RPMI8226 (cell line): ENCODE data around the gene RFC5.
"Not testable (repeated sequence)": the region's sequence is repeated elsewhere in the genome, so short reads cannot be mapped to it uniquely, and the experiment has no call there.

Experiments used
- DNase-seq: peaks from one replicate; pipeline ENCODE4 v3.0.0-alpha.2; 2015

Gene RFC5, protein sequence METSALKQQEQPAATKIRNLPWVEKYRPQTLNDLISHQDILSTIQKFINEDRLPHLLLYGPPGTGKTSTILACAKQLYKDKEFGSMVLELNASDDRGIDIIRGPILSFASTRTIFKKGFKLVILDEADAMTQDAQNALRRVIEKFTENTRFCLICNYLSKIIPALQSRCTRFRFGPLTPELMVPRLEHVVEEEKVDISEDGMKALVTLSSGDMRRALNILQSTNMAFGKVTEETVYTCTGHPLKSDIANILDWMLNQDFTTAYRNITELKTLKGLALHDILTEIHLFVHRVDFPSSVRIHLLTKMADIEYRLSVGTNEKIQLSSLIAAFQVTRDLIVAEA

DNA sequence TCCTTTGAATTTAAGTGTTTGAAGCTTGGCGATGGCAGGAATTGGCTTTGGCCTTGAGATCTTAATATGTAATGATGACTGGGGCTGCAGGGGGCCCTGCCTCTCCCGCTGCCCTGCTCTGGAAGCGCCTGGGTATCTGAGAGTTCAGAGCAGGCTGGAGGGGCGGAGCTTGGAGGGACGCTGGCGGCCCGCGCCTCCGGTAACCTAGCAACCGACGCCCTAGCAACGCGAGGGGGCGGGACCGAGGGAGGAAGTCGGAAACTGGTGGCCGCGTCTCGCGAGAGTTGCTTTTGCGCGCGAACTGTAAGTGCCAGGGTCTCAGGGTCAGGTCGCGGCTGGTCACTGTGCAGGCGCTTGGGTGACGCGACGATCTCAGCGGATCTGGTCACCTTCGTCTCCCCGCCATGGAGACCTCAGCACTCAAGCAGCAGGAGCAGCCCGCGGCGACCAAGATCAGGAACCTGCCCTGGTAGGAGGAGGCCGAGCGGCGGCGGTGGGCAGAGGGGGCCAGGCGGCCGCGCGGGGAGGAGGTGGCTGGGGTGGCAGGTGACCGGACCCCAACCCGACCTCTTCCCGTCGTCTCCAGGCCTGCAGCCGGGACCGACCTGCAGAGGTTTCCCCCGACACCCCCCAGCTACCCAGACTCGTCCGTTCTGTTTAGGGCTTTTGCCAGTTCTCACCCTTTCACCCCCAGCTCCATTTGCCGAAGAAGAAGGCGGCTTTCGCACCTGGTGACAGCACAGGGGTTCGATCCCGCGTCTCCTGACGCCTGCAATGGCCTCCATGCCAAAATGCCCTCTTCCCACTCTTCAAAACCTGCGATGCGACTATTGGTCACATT, at the start of gene RFC5:
TSS of gene RFC5 (plus strand) at position 280 of the 841 bp plus-strand sequence. CDS start at position 405, 125 bp downstream.
- peak; percentile 99 for DNase-seq

DNA sequence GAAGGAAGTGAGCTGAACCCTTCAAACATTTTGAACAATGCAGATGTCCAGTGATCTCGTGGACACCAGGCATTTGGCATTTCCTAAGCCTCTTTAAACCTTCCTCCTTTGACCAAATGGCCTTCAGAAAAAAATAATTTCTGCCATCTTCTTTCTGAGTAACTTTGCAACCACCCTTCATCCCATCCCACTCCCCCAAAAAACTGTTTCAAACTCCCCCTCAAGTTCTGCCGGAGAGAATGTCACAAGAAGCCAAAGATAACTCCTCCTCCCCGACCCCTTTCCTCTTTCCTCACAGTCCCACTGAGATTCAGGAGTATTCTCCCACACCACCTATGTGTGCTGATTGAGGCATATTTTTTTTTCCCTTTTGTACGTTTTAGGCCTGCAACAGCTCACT, 49.5 kb upstream of the RFC5 start:
- no peak for DNase-seq

DNA sequence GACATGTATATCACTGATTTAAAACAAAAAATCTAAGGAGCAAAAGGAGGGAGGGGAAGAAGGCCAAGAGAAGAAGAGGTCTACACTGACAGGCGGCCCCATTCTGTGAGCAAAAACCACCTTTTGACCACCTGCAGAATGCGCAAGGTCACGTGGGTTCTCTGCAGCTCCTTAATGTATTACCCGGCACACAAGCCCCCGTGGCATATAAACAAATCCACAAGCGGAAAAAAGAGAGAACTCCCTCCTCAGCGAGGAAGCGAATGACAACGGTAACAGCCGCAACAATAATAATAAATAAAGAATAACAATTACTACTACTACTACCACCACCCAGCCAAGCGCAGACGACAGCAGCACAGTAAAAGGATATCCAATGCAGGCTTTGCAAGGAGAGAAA, 49.0 kb upstream of the RFC5 start:
- no peak for DNase-seq

DNA sequence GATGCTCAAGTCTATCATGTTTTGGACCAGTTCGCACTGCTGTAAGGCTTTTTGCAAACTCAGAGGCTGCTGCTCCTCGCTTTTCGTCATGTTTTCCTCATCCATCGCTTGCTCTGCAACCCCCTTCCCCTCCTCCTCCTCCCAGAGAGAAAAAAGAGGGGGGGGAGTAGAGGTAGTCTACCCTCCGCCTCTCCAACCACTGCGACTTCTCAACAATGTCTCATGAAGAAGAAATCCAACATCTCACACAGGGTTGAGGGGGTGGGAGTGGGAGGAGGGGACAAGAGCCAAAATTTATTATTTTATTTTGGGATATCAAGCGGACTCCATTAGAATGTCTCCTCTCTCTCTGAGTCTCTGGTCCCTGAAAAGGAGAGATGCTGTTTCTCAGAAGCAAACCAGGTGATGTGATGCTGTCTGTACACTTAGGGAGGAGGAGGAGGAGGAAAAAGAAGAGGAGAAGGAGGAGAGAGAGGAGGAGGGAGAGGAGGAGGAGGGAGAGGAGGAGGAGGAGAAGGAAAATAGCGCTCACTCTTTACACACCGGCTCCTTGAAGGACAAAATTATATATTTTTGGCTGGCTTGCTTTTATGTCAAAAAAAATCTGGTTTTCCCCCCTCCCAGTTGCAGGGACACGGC, 48.2 kb upstream of the RFC5 start:
- DNase-seq = no peak

DNA sequence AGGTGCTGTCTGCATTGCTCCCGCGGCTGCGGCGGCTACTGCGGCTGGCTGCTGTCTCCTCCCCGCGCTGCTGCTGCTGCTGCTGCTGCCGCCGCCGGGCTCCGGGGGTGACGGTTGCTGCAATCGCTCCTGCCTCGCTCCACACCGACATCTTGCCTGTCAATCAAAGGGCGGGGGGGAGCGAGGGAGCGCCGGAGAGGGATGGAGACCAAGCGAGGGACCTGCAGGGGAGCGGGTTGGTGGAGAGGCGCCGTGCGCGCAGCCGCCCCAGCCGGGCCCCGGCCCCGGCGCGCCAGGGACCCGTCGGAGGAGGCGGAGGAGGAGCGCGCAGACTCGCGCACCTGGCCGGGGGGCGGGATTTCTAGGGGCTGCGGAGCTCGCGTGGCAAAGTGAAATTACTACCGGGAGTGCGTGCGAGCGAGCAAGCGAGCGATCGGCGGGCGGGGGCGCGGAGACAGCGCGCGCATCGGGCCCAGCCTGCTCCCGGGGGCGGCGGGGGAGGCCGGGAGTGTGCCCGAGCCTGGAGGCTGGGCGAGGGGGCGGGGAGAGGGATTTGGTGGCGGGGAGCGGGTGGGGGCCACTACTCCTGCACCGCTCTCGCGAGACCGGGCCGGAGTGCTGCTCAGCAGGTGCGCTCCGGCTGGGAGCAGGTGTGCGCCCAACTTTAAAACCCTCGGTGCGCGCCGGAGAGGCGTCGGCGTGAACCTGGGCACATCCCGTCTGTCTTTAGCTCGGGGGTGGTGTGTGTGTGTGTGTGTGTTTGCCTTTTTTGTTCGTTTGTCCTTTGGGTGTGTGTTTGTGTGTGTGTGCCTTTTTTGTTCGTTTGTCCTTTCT, 47.5 kb upstream of the RFC5 start, which contains the start of gene KSR2:
TSS of gene KSR2 (minus strand) at position 165 of the 834 bp plus-strand sequence. CDS start 735 bp downstream, outside the sequence.
- DNase-seq = peak; percentile 95

DNA sequence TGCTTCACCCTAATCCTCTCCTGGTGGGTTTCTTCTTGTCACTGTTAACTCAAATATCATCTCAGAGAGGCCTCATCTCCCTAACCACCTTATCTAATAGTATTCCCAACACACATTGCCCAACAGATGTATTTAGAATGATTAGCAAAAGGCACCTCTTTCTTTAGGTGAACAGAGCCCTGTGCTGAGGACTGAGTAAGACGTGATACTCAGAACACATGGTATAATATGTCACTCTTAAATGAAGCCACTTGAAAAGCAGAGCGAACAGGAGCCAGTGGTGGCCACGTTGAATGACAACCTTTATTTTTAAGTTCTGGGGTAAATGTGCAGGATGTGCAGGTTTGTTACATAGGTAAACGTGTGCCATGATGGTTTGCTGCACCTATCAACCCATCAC, 46.2 kb upstream of the RFC5 start:
- DNase-seq = no peak

DNA sequence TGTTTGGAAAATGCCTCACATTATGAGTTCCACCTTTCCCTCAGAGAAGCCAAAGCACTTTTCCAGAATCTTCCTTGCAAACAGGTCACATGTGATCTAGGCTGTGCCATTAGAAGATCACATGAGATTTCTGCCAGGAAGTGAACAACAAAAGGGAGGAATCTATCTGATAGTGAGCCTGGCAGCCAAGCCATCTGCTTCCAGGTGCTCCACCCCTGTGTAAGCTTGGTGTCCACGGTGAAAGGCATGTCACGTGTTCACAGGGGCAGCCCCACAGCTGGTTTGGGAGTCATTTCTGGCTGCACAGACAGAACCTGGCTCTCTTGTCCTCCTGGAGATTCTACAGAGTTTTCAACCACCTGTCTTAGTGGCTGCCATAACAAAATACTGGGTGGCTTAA, 44.2 kb upstream of the RFC5 start:
- DNase-seq = peak; percentile 72

DNA sequence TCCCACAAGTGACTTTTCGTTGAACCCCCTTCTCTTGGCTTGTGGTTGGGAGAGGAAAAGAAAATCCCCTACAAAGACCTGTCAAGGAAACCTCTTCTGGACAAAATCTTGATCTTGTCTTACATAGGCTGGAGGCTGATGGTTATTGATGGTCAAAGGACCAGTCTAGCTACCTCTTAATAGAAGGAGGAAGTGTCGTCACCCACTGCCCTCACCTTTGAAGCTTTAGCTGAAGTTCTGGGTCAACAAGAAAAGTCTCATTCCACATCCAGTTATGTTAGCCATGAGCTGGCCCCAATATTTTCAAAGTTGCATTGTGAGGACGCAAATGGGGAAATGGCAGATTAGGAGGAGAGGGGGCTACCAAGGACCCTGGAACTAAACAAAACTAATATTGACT, 41.5 kb upstream of the RFC5 start:
- DNase-seq = no peak

DNA sequence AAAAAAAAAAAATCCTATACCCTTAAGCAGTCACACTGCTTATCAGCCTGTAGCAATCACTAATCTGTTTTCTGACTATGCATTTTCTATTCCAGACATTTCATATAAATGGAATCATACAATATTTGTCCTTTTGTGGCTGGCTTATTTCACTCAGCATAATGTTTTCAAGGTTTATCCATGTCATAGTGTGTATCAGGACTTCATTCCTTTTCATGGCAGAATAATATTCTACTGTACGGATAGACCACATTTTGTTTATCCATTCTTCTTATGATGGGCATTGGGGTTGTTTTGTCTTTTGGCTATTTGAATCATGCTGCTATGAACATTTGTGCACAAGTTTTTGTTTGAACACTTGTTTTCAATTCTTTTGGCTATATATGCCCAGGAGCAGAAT, 39.1 kb upstream of the RFC5 start:
- DNase-seq = no peak

DNA sequence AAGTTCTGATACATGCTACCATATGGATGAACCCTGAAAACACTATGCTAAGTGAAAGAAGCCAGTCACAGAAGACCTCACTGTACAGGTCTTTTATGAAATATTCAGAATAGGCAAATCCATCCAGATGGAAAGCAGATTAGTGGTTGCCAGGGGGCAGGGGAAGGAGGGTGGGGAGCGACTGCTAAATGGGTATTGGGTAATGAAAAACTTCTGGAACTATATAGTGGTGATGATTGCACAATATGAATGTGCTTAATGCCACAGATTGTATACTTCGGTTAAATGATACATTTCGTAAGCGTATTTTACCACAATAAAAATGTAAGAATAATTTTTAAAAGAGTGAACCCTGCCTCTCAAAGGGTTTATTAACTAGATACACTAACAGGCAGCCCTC, 35.9 kb upstream of the RFC5 start:
- no peak for DNase-seq

DNA sequence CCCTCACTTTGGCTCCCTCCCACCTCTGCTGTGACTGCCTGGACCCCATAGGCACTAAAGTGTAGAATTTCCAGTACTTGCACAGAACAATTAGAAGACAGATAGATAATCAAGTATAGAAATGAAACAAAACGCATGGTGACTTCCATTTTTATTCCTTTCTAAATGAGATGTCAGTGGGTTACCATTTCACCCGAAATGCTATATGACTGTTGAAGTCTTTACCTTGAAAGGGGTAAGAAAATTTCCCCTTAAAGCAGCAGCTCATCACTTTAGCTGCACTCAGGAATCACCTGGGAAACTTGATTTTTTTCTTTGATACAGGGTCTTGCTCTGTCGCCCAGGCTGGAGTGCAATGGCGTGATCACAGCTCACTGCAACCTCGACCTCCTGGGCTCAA, 35.2 kb upstream of the RFC5 start:
- no peak for DNase-seq

DNA sequence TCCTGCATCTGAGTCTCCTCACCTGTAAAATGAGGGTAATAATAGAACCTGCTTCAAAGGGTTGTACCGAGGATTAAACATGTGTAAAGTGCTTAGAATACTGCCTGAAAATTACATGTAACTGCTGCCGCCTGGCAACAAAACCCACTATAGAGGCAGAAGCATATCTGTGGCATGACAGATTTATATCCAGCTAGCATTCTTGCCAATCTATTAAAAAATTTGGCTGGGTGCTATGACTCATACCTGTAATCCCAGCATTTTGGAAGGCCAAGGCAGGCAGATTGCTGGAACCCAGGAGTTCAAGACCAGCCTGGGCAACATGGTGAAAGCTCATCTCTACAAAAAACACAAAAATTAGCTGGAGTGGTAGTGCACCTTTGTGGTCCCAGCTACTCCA, 31.3 kb upstream of the RFC5 start:
- no peak for DNase-seq

DNA sequence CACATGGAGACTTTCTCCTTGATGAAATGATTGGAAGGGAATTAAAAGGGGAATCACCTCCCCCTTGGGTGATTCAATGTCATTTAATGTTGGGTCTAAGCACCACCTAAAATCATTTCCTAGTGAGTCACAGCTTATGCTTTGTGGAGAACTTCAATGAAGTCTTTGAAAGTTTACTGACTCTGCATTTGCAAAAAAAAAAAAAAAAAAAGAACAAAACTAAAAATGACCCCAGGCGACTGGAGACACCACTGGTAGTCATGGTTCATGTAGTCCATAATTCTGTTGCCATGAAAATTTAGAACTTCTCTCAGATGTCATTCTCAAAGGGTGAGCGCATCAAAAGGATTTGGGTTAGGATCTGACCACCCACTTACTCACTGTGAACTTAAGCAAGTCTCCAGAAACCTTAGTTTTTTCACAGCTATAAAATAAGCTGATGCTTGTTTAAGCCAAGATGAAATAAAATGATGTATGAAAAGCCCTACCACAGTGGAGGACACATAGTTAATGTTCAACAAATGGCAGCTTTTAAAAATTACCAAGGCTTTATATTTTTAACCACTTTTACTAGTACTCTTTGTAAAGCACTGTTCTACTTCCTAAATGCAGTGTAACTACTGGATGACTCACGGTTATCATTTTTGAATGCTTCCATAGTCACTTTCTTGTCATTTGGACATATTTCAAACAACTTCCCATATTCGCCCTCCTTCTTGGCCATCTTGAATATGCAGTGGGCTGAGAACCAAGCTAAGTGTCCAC, 29.6 kb upstream of the RFC5 start:
- DNase-seq = no peak

DNA sequence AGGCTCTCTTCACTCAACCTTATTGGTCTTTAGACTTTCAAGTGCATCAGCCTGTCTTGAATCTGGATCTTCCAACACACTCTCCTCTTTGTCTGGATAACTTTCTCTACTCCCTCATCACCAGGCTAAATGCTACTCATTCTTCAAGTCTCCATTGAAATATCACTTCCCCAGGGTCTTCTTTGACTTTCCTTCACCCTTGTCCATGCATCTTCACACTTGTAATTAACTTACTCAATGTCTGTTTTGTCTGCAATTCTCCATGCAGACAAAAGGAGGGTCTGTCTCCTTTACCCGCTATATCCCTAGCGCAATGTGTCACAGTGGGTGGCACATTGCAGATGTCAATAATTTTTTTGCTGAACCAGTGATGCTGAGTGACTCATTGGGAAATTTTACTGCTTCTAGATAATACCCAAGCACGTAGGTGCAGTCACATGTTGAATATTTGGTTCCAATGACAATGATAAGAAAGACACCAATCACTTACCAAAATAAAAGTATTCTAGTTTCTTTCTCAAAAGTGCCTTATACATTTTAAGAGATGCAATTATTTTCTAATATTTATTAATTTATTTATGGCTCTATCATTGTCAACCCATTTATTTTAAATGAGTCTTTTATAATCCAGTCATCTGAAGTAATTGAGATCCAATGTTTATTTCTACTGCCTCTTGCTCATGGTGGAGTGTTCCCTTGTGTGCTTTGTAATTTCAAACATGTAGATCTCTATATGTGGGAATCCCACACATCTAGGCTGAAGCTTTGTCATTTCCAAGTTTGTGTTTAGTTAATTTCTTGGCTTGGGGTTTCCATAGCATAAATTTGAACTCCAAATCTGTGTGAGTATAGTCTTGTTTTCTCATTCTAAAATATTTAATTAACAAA, 21.7 kb upstream of the RFC5 start:
- DNase-seq = no peak

DNA sequence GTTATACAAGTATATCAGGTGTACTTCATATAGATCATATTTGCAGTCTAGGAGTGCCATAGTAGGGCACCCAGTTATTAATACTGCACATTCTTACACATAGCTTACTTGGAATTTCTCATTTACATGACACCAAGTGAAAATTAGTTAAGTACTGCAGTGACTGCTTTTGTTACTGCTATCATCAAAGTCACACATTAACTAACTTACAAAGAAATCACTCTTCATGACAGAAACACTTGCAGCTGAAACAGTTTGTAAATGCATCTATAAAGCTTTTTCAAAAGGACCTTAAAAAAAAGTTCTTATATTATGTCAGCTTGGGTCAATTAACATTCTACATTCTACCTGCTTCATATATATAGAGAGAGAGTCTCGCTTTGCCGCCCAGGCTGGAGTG, 17.8 kb upstream of the RFC5 start:
- no peak for DNase-seq

DNA sequence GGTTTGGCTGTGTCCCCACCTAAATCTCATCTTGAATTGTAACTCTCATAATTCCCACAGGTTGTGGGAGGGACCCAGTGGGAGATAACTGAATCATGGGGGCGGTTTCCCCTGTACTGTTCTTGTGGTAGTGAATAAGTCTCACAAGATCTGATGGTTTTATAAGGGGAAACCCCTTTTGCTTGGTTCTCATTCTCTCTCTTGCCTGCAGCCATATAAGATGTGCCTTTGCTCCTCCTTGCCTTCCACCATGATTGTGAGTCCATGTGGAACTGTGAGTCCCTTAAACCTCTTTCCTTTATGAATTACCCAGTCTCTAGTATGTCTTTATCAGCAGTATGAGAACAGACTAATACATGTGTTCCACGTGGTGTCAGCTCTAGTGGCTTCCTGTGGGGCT, 16.7 kb upstream of the RFC5 start:
- not testable (repeated sequence) for DNase-seq

DNA sequence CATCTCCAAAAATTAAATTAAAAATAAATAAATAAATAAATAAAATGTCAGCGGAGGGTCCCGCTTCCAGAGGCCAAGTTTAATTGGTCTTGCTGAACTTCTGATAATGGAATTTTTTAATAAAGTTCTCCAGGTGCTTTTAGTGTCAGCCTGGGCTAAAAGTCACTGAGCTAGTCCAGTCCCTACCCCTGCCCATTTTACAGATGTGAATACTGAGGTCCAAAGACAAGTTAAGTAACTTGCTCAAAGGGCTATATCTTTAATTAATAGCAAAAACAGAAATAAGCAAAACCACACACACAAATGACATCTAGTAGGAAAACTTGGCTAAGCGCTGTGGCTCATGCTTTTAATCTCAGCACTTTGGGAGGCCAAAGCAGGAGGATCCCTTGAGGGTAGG, 5.6 kb upstream of the RFC5 start:
- DNase-seq = no peak

DNA sequence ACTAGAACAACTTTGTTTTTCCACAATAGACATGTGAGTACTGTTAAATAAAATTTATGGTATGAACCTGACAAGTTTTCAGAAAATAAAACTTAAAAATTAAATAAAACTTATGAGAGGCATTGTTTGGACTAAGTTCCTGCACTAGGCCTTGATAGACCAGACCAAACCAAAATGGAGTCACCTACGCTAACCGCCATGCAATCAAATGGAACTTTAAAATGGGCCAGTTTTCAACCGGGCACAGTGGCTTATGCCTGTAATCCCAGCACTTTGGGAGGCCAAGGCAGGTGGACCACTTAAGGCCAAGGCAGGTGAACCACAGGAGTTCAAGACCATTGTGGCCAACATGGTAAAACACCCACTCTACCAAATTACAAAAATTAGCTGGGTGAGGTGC, 5.1 kb upstream of the RFC5 start:
- DNase-seq = no peak

DNA sequence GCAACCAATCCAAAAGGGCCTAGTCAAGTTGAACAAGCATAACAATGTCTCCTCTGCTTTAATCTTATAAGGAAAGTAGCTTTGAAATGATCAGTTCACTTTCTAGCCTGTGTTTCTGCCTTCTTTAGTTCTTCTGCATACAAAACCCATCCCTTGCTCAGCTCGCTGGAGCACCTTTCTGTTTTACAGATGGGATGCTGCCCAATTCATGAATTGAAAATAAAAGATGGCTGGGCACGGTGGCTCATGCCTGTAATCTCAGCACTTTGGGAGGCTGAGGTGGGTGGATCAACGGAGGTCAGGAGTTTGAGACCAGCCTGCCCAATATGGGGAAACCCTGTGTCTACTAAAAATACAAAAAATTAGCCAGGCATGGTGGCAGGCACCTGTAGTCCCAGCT, 4.5 kb upstream of the RFC5 start:
- DNase-seq = no peak

DNA sequence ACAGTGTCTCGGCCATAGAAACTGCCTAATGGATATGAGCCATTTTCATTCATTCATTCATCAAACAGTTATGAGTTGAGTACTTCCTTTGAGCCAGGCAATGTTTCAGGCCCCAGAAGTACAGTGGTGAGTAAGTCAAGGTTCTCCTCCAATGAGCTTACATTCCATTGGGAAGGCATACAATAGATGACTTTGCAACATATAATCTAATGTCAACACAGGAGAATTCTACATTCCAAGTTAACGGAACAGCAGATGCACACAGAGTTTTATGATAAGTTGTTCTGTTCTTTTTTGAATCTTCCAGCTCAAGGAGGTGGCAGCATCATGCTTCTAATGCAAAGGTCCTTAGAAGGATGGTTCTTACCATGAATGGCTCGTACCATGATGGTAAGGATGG, 3.2 kb upstream of the RFC5 start:
- no peak for DNase-seq

DNA sequence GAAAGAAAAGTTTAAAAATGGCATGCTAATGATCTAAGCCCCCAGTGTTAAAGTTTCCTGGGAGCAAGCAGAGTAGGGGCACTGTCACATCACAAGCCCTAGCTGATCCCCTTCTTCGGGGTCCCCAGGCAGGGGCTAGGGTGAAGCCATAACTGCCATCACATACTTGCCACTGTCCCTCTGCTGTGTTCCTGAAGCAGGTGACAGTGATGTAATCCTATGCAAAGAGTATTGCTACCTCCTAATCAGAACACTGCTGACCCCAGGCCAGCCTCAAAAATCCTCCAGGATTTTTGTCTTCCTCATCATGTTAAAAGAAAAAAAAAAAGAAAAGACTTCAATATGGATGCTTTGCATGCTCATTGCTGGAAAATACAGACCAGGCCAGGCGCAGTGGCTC, 1.2 kb upstream of the RFC5 start:
- no peak for DNase-seq
